IMR-90 (cell line): ENCODE results near the gene LIMCH1. TPM values are rescaled to one million over a fixed set of nuclear protein-coding genes. Genes with fewer than 3 reads are reported as not detected.

Source experiments
- ATAC-seq: fragments of 200-7000 bp; cut with Tn5 transposase; 2 replicates; pipeline ENCODE4 v1.9.1; 2020; ENCODE audit warnings: low read depth, mild to moderate bottlenecking, moderate library complexity
- BruUV-seq: library from RNA; stranded (reverse); fragments of 400-500 nt; replicated peaks from 2 replicates; lab custom pipeline; 2021; lab: Mats Ljungman, UMichigan
- CTCF ChIA-PET: fragments of 300-600 bp; formaldehyde crosslinking; extraction: SDS; loops from one replicate; lab custom pipeline; 2021; ENCODE audit warnings: antibody characterized with exemption; lab: Yijun Ruan, JAX
- POLR2A ChIA-PET: fragments of 300-600 bp; sonication (Branson Sonifier 250); formaldehyde crosslinking; loops from one replicate; lab custom pipeline; 2022; ENCODE audit warnings: antibody characterized with exemption; ENCODE audit not compliant: unreplicated experiment; lab: Charles Lee
- DNase-seq: peaks from one replicate; pipeline ENCODE4 v3.0.0; 2013
- H2AFZ ChIP-seq: replicated peaks from 2 replicates; pipeline ENCODE3; 2013; ENCODE audit warnings: low read length, mild to moderate bottlenecking; ENCODE audit not compliant: poor library complexity
- H2AK5ac ChIP-seq: 2 replicates; pipeline ENCODE4 v1.6.1; 2013; ENCODE audit warnings: low read depth, low read length, inconsistent platforms
- H2AK9ac ChIP-seq: replicated peaks from 2 replicates; pipeline ENCODE3; 2013; ENCODE audit warnings: mild to moderate bottlenecking, low read depth, low read length, moderate library complexity; ENCODE audit not compliant: poor library complexity
- H2BK120ac ChIP-seq: 2 replicates; pipeline ENCODE4 v1.6.1; 2013; ENCODE audit warnings: low read depth, low read length, inconsistent platforms
- H2BK15ac ChIP-seq: 3 replicates; pipeline ENCODE4 v1.6.1; 2013; ENCODE audit warnings: low read depth, low read length, inconsistent platforms
- H2BK20ac ChIP-seq: 2 replicates; pipeline ENCODE4 v1.6.1; 2013; ENCODE audit warnings: low read depth, mild to moderate bottlenecking, inconsistent platforms, low read length, moderate library complexity
- H2BK5ac ChIP-seq: 2 replicates; pipeline ENCODE4 v1.6.1; 2013; ENCODE audit warnings: mild to moderate bottlenecking, low read depth, low read length, inconsistent platforms; ENCODE audit not compliant: poor library complexity, severe bottlenecking
- H3K14ac ChIP-seq: replicated peaks from 2 replicates; pipeline ENCODE4 v1.6.1; 2013; ENCODE audit warnings: low read depth, low read length, inconsistent platforms
- H3K18ac ChIP-seq: 2 replicates; pipeline ENCODE4 v1.6.1; 2013; ENCODE audit warnings: low read depth, low read length, control low read depth
- H3K23ac ChIP-seq: 2 replicates; pipeline ENCODE4 v1.6.1; 2013; ENCODE audit warnings: low read depth, low read length, inconsistent platforms
- H3K27ac ChIP-seq: 2 replicates; pipeline ENCODE4 v1.5.1; 2013; ENCODE audit warnings: mild to moderate bottlenecking, control low read depth, low read length; ENCODE audit not compliant: insufficient read depth
- H3K27me3 ChIP-seq: 2 replicates; pipeline ENCODE4 v1.6.1; 2013; ENCODE audit warnings: low read length; ENCODE audit not compliant: control insufficient read depth, insufficient read depth
- H3K36me3 ChIP-seq: 2 replicates; pipeline ENCODE4 v1.6.1; 2013; ENCODE audit warnings: low read length, mixed read lengths; ENCODE audit not compliant: control insufficient read depth, insufficient read depth
- H3K4ac ChIP-seq: 2 replicates; pipeline ENCODE4 v1.6.1; 2013; ENCODE audit warnings: low read depth, low read length, inconsistent platforms
- H3K4me1 ChIP-seq: 2 replicates; pipeline ENCODE4 v1.6.1; 2013; ENCODE audit warnings: low read length, mixed read lengths; ENCODE audit not compliant: control insufficient read depth, insufficient read depth
- H3K4me2 ChIP-seq: 2 replicates; pipeline ENCODE4 v1.6.1; 2013; ENCODE audit warnings: low read depth, mild to moderate bottlenecking, control low read depth, low read length, moderate library complexity
- H3K4me3 ChIP-seq: 2 replicates; pipeline ENCODE4 v1.5.1; 2013; ENCODE audit warnings: low read depth, mild to moderate bottlenecking, control low read depth, low read length, moderate library complexity; ENCODE audit not compliant: insufficient read depth
- H3K56ac ChIP-seq: 2 replicates; pipeline ENCODE4 v1.6.1; 2013; ENCODE audit warnings: low read length, inconsistent platforms; ENCODE audit not compliant: insufficient read depth; ENCODE audit errors: extremely low read depth
- H3K79me1 ChIP-seq, 2 experiments: 2 replicates each; pipeline ENCODE4 v1.6.1; 2013; ENCODE audit warnings: low read length in 2 of 2, inconsistent platforms in 1 of 2, low read depth in 1 of 2
- H3K9ac ChIP-seq: 2 replicates; pipeline ENCODE4 v1.6.1; 2013; ENCODE audit warnings: low read depth, low read length, control low read depth
- H3K9me1 ChIP-seq: 2 replicates; pipeline ENCODE4 v1.6.1; 2013; ENCODE audit warnings: low read length, inconsistent platforms; ENCODE audit not compliant: insufficient read depth
- H3K9me3 ChIP-seq: 2 replicates; pipeline ENCODE4 v1.6.1; 2013; ENCODE audit warnings: low read length; ENCODE audit not compliant: control insufficient read depth, insufficient read depth
- H4K20me1 ChIP-seq: 2 replicates; pipeline ENCODE4 v1.6.1; 2013; ENCODE audit warnings: low read length, inconsistent platforms; ENCODE audit not compliant: insufficient read depth
- H4K5ac ChIP-seq: 2 replicates; pipeline ENCODE4 v1.6.1; 2013; ENCODE audit warnings: mild to moderate bottlenecking, low read depth, low read length, control low read depth
- H4K8ac ChIP-seq, 2 experiments: 2 replicates each; pipeline ENCODE4 v1.6.1; 2013; ENCODE audit warnings: low read depth in 2 of 2, low read length in 2 of 2, control low read depth in 1 of 2, inconsistent platforms in 1 of 2
- H4K91ac ChIP-seq: 2 replicates; pipeline ENCODE4 v1.6.1; 2013; ENCODE audit warnings: low read depth, low read length, inconsistent platforms; ENCODE audit not compliant: insufficient read depth
- BHLHE40 ChIP-seq: fragments of 150-350 bp; IDR thresholded peaks from 2 replicates; pipeline ENCODE4 v1.6.1; 2016; ENCODE audit warnings: mild to moderate bottlenecking, low read depth, low read length
- CHD1 ChIP-seq: IDR thresholded peaks from 2 replicates; pipeline ENCODE4 v1.6.1; 2012; ENCODE audit warnings: low read depth, low read length, improper control_type of control experiment
- MAFK ChIP-seq: IDR thresholded peaks from 2 replicates; pipeline ENCODE4 v1.6.1; 2012; ENCODE audit warnings: low read depth, low read length, improper control_type of control experiment
- MAZ ChIP-seq: IDR thresholded peaks from 2 replicates; pipeline ENCODE4 v1.6.1; 2012; ENCODE audit warnings: low read depth, mild to moderate bottlenecking, low read length, improper control_type of control experiment, moderate library complexity, borderline replicate concordance
- MXI1 ChIP-seq: IDR thresholded peaks from 2 replicates; pipeline ENCODE4 v1.6.1; 2012; ENCODE audit warnings: low read depth, mild to moderate bottlenecking, low read length, moderate library complexity, borderline replicate concordance
- NFE2L2 ChIP-seq: fragments of 150-350 bp; IDR thresholded peaks from 2 replicates; pipeline ENCODE4 v1.6.1; 2016; ENCODE audit warnings: low read depth, mild to moderate bottlenecking, low read length
- POLR2A ChIP-seq: IDR thresholded peaks from 2 replicates; pipeline ENCODE4 v1.6.1; 2012; ENCODE audit warnings: mild to moderate bottlenecking, low read depth, low read length
- RAD21 ChIP-seq: IDR thresholded peaks from 2 replicates; pipeline ENCODE4 v1.6.1; 2012; ENCODE audit warnings: low read length, improper control_type of control experiment
- RCOR1 ChIP-seq: IDR thresholded peaks from 2 replicates; pipeline ENCODE4 v1.6.1; 2012; ENCODE audit warnings: mild to moderate bottlenecking, low read length, improper control_type of control experiment; ENCODE audit not compliant: insufficient replicate concordance
- RFX5 ChIP-seq: IDR thresholded peaks from 2 replicates; pipeline ENCODE4 v1.8.0; 2012; ENCODE audit warnings: low read depth, mild to moderate bottlenecking, low read length, moderate library complexity
- SMC3 ChIP-seq: fragments of 150-350 bp; IDR thresholded peaks from 2 replicates; pipeline ENCODE4 v1.6.1; 2016; ENCODE audit warnings: low read depth, mild to moderate bottlenecking, antibody characterized with exemption, low read length, moderate library complexity
- WGBS, 2 experiments: methylation state at CpG; one replicate each; pipeline versions ENCODE4 v1.1.5 to v1.1.7; 2013; ENCODE audit warnings: missing lambda C conversion rate in 2 of 2; ENCODE audit not compliant: insufficient read length in 1 of 2; ENCODE audit errors: extremely low coverage in 2 of 2; 5-methylcytosine and 5-hydroxymethylcytosine counted together
- dilution Hi-C: fragments of 300-500 bp; cut with HindIII; formaldehyde crosslinking; loops from one replicate; pipeline ENCODE4 v1.14.3; 2018; ENCODE audit warnings: low sequenced_read_pairs; ENCODE audit not compliant: unreplicated experiment
- in situ Hi-C: fragments of 300-500 bp; cut with MboI; formaldehyde crosslinking; loops from 3 replicates; pipeline ENCODE4 v1.14.3; 2019; ENCODE audit warnings: low sequenced_read_pairs, inconsistent platforms, mixed read lengths
- intact Hi-C: fragments of 100-400 bp; cut with micrococcal nuclease; formaldehyde crosslinking; loops from 2 replicates; pipeline ENCODE4 v1.10.0; 2022
- polyA plus RNA-seq, 3 experiments: library from polyadenylated mRNA; depleted of rRNA; stranded (reverse); fragments of >200 nt; gene quantifications; 2 replicates each; pipeline ENCODE4 v1.2.3, GENCODE V29; 2012; ENCODE audit warnings: low replicate concordance in 1 of 3
- total RNA-seq: library from RNA; depleted of rRNA; stranded (reverse); fragments of >200 nt; gene quantifications from 2 replicates; pipeline ENCODE4 v1.2.3, GENCODE V29; 2012
- TF ChIP-seq, protein P1 (sequence below): conservative IDR thresholded peaks from 2 replicates; pipeline ENCODE4 v1.5.1; 2012; ENCODE audit warnings: mild to moderate bottlenecking, low read depth, low read length, improper control_type of control experiment
- TF ChIP-seq, protein P2 (sequence below): fragments of 150-350 bp; IDR thresholded peaks from 2 replicates; pipeline ENCODE4 v1.6.1; 2017; ENCODE audit warnings: mild to moderate bottlenecking, antibody characterized with exemption, low read length, low read depth

LIMCH1 gene
- total and polyA plus RNA-seq, 2 of the 4 experiments (the other 2 are of a cell fraction), result 0.89 to 2.9 TPM

DNA sequence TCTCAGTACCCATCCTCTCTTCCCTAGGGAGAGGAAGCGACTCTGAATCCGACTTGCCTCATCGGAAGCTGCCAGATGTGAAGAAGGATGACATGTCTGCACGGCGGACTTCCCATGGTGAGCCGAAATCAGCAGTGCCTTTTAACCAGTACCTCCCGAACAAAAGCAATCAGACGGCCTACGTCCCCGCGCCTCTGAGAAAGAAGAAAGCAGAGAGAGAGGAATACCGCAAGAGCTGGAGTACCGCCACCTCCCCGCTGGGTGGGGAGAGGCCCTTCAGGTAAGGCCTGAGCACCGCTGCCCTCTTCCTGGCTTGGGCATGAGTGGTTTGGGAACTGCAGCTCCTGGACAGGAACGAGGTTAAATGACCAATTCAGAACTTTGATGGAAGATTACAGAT is 81.2 kb downstream of the LIMCH1 start:
- Histone ChIP-seq H4K20me1 (no peaks in the 10 kb centered on the region), H3K4ac (no peak overlapping the region), H3K4me2 (no peak overlapping the region), H3K23ac (no peak overlapping the region), H3K36me3 (no peaks in the 10 kb centered on the region), H3K79me1 (no peaks in the 10 kb centered on the region), H3K14ac (no peak overlapping the region), H2BK120ac (no peak overlapping the region), H3K27ac (no peak overlapping the region), H4K8ac (no peak overlapping the region), H3K4me1 (no peaks in the 10 kb centered on the region), H2AK9ac (no peak overlapping the region), H2AK5ac (no peak overlapping the region), H3K27me3 (no peaks in the 10 kb centered on the region), H3K9me3 (no peaks in the 10 kb centered on the region), H3K9me1 (no peaks in the 10 kb centered on the region), H3K56ac (no peak overlapping the region), H3K9ac (no peak overlapping the region), H4K5ac (no peak overlapping the region), H2BK5ac (no peak overlapping the region), H2AFZ (no peak overlapping the region), H3K18ac (no peak overlapping the region), H4K91ac (no peak overlapping the region), H2BK15ac (no peak overlapping the region), H2BK20ac (no peak overlapping the region), H3K4me3 (no peak overlapping the region)
- TF ChIP-seq RCOR1, result no peak
- TF ChIP-seq MAZ, result no peak
- no peak for TF ChIP-seq NFE2L2
- TF ChIP-seq CHD1, result no peak
- TF ChIP-seq, protein P1, sequence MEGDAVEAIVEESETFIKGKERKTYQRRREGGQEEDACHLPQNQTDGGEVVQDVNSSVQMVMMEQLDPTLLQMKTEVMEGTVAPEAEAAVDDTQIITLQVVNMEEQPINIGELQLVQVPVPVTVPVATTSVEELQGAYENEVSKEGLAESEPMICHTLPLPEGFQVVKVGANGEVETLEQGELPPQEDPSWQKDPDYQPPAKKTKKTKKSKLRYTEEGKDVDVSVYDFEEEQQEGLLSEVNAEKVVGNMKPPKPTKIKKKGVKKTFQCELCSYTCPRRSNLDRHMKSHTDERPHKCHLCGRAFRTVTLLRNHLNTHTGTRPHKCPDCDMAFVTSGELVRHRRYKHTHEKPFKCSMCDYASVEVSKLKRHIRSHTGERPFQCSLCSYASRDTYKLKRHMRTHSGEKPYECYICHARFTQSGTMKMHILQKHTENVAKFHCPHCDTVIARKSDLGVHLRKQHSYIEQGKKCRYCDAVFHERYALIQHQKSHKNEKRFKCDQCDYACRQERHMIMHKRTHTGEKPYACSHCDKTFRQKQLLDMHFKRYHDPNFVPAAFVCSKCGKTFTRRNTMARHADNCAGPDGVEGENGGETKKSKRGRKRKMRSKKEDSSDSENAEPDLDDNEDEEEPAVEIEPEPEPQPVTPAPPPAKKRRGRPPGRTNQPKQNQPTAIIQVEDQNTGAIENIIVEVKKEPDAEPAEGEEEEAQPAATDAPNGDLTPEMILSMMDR, result no peak
- no peak for TF ChIP-seq RAD21
- TF ChIP-seq, protein P2, sequence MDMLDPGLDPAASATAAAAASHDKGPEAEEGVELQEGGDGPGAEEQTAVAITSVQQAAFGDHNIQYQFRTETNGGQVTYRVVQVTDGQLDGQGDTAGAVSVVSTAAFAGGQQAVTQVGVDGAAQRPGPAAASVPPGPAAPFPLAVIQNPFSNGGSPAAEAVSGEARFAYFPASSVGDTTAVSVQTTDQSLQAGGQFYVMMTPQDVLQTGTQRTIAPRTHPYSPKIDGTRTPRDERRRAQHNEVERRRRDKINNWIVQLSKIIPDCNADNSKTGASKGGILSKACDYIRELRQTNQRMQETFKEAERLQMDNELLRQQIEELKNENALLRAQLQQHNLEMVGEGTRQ, result no peak
- TF ChIP-seq POLR2A, result no peak
- TF ChIP-seq MXI1, result no peak
- TF ChIP-seq BHLHE40, result no peak
- TF ChIP-seq SMC3, result no peak
- TF ChIP-seq RFX5, result no peak
- no peak for TF ChIP-seq MAFK
- dilution Hi-C loops, result no loop called here
- DNase-seq (no peak), ATAC-seq (no peak)
- no TSS peak for BruUV-seq
- intact Hi-C loops, result no loop called here
- POLR2A ChIA-PET, result no interaction called here
- in situ Hi-C loops, result no loop called here
- CTCF ChIA-PET, result no interaction called here
- no CpG with 5 or more reads among the region's 16 CpGs for WGBS, 2 experiments
